Panc1 (cell line): ENCODE results near the gene PRDX5.

Experiments
- CTCF ChIP-seq: fragments of 450-650 bp; IDR thresholded peaks from 2 replicates; pipeline ENCODE4 v1.5.1; 2017; ENCODE audit warnings: mild to moderate bottlenecking
- POLR2AphosphoS5 ChIP-seq: IDR thresholded peaks from 2 replicates; pipeline ENCODE4 v1.6.1; 2012; ENCODE audit warnings: mild to moderate bottlenecking, low read depth, low read length, moderate library complexity
- REST ChIP-seq, 2 experiments: IDR thresholded peaks; 2 replicates each; pipeline ENCODE4 v1.6.1; 2011 to 2012; ENCODE audit warnings: low read depth in 2 of 2, control low read depth in 1 of 2, low read length in 1 of 2, mild to moderate bottlenecking in 1 of 2, moderate library complexity in 1 of 2; ENCODE audit not compliant: insufficient read depth in 1 of 2
- SIN3A ChIP-seq: IDR thresholded peaks from 2 replicates; pipeline ENCODE4 v1.6.1; 2012; ENCODE audit warnings: low read depth, mild to moderate bottlenecking, low read length, moderate library complexity, borderline replicate concordance; ENCODE audit not compliant: insufficient read depth

GRCh38 chr11:64269540-64270220 lies 48.2 kb upstream of the PRDX5 start:
- TF ChIP-seq CTCF, result no peak
- TF ChIP-seq POLR2AphosphoS5, result peak; percentile 94
- TF ChIP-seq REST (IDR thresholded peaks at IDR 0.05; ENCODE audit: insufficient read depth in 1 of 2, low read depth in 2 of 2, low read length in 1 of 2), result no peak
- peak; percentile 89; the same call in 1 of the 2 replicates for TF ChIP-seq SIN3A
